Right lobe of liver (tissue), 4 donors: ENCODE data around the gene TLR10.

Source experiments
- CTCF ChIP-seq, 4 donors: fragments of 200-600 bp in 3 of 4; fragments of 450-650 bp in 1 of 4; IDR thresholded peaks; one replicate each; pipeline versions ENCODE4 v1.5.1 to v1.8.0; 2016 to 2022; ENCODE audit warnings: antibody characterized with exemption in 4 of 4, mild to moderate bottlenecking in 2 of 4
- POLR2A ChIP-seq: fragments of 450-650 bp; IDR thresholded peaks from one replicate; pipeline ENCODE4 v1.6.1; 2017; ENCODE audit warnings: antibody characterized with exemption, mild to moderate bottlenecking
- donor health status: DM: no; HTN: no; CAD: no.
- donor health status: DM: no; HTN: no; CAD: no.
- donor health status: DM: no; HTN: yes; CAD: no.

- no peak for TF ChIP-seq CTCF (IDR thresholded peaks at IDR 0.05)
- no peak for TF ChIP-seq POLR2A
Observed at GRCh38 chr4:38745881-38746280, 36.9 kb downstream of the TLR10 start.
